ENCODE results near the gene ATL3.
A peak's percentile ranks its signal among the peaks of the same experiment; 100 is the strongest.
"Not testable (repeated sequence)": the region's sequence is repeated elsewhere in the genome, so short reads cannot be mapped to it uniquely, and the experiment has no call there.

Gene ATL3

GRCh38 chr11:63592975-63593395 lies 78.2 kb downstream of the ATL3 start:
- Histone ChIP-seq H3K4me3 (no peak overlapping the region), H3K27ac (no peak overlapping the region)
- no peak for DNase-seq (ENCODE audit: low spot score)
- no peak for TF ChIP-seq CTCF (IDR thresholded peaks at IDR 0.05)

GRCh38 chr11:63590024-63590788 lies 81.0 kb downstream of the ATL3 start:
- Histone ChIP-seq H3K27ac (no peak overlapping the region), H3K4me3 (no peak overlapping the region)
- no peak for TF ChIP-seq CTCF (IDR thresholded peaks at IDR 0.05)
- no peak for DNase-seq (ENCODE audit: low spot score)

GRCh38 chr11:63589000-63589399 lies 82.2 kb downstream of the ATL3 start:
- no peak for TF ChIP-seq CTCF (IDR thresholded peaks at IDR 0.05)
- H3K4me3 ChIP-seq: no peak overlapping the region
- no peak for DNase-seq (ENCODE audit: low spot score)
- H3K27ac ChIP-seq: no peak overlapping the region

- no peak overlapping the region for H3K4me3 ChIP-seq
- DNase-seq (ENCODE audit: low spot score): no peak
- H3K27ac ChIP-seq: no peak overlapping the region
- no peak for TF ChIP-seq CTCF (IDR thresholded peaks at IDR 0.05)
Observed at GRCh38 chr11:63586451-63587166, 84.6 kb downstream of the ATL3 start.

GRCh38 chr11:63583357-63583677 lies 87.9 kb downstream of the ATL3 start:
- no peak overlapping the region for H3K4me3 ChIP-seq
- no peak for DNase-seq (ENCODE audit: low spot score)
- no peak for TF ChIP-seq CTCF (IDR thresholded peaks at IDR 0.05)
- H3K27ac ChIP-seq: peak overlapping the region in 1 of 2 donors; percentile 31

- not testable (repeated sequence) for DNase-seq (ENCODE audit: low spot score); H3K4me3 ChIP-seq; H3K27ac ChIP-seq
Observed at GRCh38 chr11:63581224-63581623, 90.0 kb downstream of the ATL3 start.

GRCh38 chr11:63578882-63579281 lies 92.3 kb downstream of the ATL3 start:
- not testable (repeated sequence) for H3K27ac ChIP-seq; H3K4me3 ChIP-seq; DNase-seq (ENCODE audit: low spot score)
